B cell (primary cell): Measurements from ENCODE around the gene TNFSF12. TPM values are rescaled to one million over a fixed set of nuclear protein-coding genes. Genes with fewer than 3 reads are reported as not detected.
A peak's percentile ranks its signal among the peaks of the same experiment; 100 is the strongest.

Source experiments
- ATAC-seq: fragments of 200-7000 bp; cut with Tn5 transposase; one replicate; pipeline ENCODE4 v1.10.0; 2021; ENCODE audit warnings: low read depth, mild to moderate bottlenecking, moderate number of reproducible peaks, moderate library complexity
- CTCF ChIA-PET: fragments of 350-600 bp; sonication (Branson Sonifier 250); formaldehyde crosslinking; loops from one replicate; lab custom pipeline; 2021; ENCODE audit warnings: antibody characterized with exemption, inconsistent platforms; lab: Charles Lee
- POLR2A ChIA-PET: fragments of 350-600 bp; sonication (Branson Sonifier 250); formaldehyde crosslinking; loops from one replicate; lab custom pipeline; 2021; ENCODE audit warnings: antibody characterized with exemption; lab: Charles Lee
- DNase-seq: peaks from one replicate; pipeline ENCODE4 v3.0.0; 2013
- H2AFZ ChIP-seq: 2 replicates; pipeline ENCODE4 v1.6.1; 2012; ENCODE audit warnings: mild to moderate bottlenecking, low read depth, low read length; ENCODE audit not compliant: insufficient read depth, poor library complexity, severe bottlenecking
- H3K27ac ChIP-seq, 2 donors: 1 replicate in 1 of 2; 2 replicates in 1 of 2; pipeline ENCODE4 v1.5.1; 2012 to 2013; ENCODE audit warnings: low read length in 2 of 2, mild to moderate bottlenecking in 2 of 2, moderate library complexity in 1 of 2
- H3K27me3 ChIP-seq, 4 experiments: fragments of 200-600 bp in 1 of 4; sonication (generic) in 1 of 4; replicated peaks in 1 of 4; 1 replicate in 2 of 4; 2 replicates in 2 of 4; pipeline versions ENCODE4 v1.6.1 to v1.7.0; 2013 to 2016; ENCODE audit warnings: low read length in 3 of 4, mild to moderate bottlenecking in 2 of 4, mixed read lengths in 1 of 4, moderate library complexity in 1 of 4; ENCODE audit not compliant: insufficient read depth in 4 of 4, control insufficient read depth in 3 of 4; ENCODE audit errors: control extremely low read depth in 1 of 4
- H3K36me3 ChIP-seq, 2 experiments: replicated peaks in 1 of 2; 1 replicate in 1 of 2; 2 replicates in 1 of 2; pipeline versions ENCODE4 v1.6.1 to v1.7.1; 2013; ENCODE audit warnings: low read length in 1 of 2; ENCODE audit not compliant: insufficient read depth in 2 of 2, control insufficient read depth in 1 of 2; ENCODE audit errors: control extremely low read depth in 1 of 2, extremely low read depth in 1 of 2
- H3K4me1 ChIP-seq, 2 donors: fragments of 200-600 bp in 1 of 2; sonication (generic) in 1 of 2; 1 replicate in 1 of 2; 2 replicates in 1 of 2; pipeline versions ENCODE4 v1.5.1 to v1.6.1; 2013 to 2017; ENCODE audit warnings: low read length in 2 of 2; ENCODE audit not compliant: control insufficient read depth in 2 of 2, insufficient read depth in 2 of 2
- H3K4me2 ChIP-seq: replicated peaks from 2 replicates; pipeline ENCODE3; 2012; ENCODE audit warnings: mild to moderate bottlenecking, low read depth, low read length; ENCODE audit not compliant: poor library complexity, severe bottlenecking
- H3K4me3 ChIP-seq, 5 experiments: fragments of 200-600 bp in 1 of 5; sonication (generic) in 1 of 5; 1 replicate in 3 of 5; 2 replicates in 2 of 5; pipeline versions ENCODE4 v1.5.1 to v1.7.0; 2011 to 2016; ENCODE audit warnings: low read length in 4 of 5, mild to moderate bottlenecking in 4 of 5, low read depth in 2 of 5, control low read depth in 1 of 5, moderate library complexity in 1 of 5; ENCODE audit not compliant: insufficient read depth in 1 of 5; ENCODE audit errors: control extremely low read depth in 1 of 5, extremely low read depth in 1 of 5
- H3K79me2 ChIP-seq: fragments of 200-600 bp; sonication (generic); one replicate; pipeline ENCODE4 v1.6.0; 2016; ENCODE audit warnings: low read length; ENCODE audit not compliant: control insufficient read depth, insufficient read depth
- H3K9ac ChIP-seq: fragments of 200-600 bp; sonication (generic); 2 replicates; pipeline ENCODE4 v1.6.1; 2017; ENCODE audit warnings: mild to moderate bottlenecking, low read length, moderate library complexity
- H3K9me3 ChIP-seq, 3 donors: one replicate each; pipeline versions ENCODE4 v1.6.1 to v1.7.1; 2013; ENCODE audit warnings: low read length in 2 of 3; ENCODE audit not compliant: control insufficient read depth in 2 of 3, insufficient read depth in 1 of 3; ENCODE audit errors: control extremely low read depth in 1 of 3
- H4K20me1 ChIP-seq: 2 replicates; pipeline ENCODE4 v1.6.0; 2012; ENCODE audit warnings: mild to moderate bottlenecking, low read length; ENCODE audit not compliant: insufficient read depth, control insufficient read depth, poor library complexity, severe bottlenecking
- H3K27ac Mint-ChIP-seq: one replicate; pipeline ENCODE4 v1.8.0; 2021; ENCODE audit warnings: mixed read lengths
- H3K27me3 Mint-ChIP-seq: one replicate; pipeline ENCODE4 v1.8.0; 2021; ENCODE audit warnings: mixed read lengths
- H3K4me1 Mint-ChIP-seq: one replicate; pipeline ENCODE4 v1.8.0; 2021; ENCODE audit warnings: mixed read lengths
- H3K4me3 Mint-ChIP-seq: one replicate; pipeline ENCODE4 v1.8.0; 2021; ENCODE audit warnings: mixed read lengths
- H3K9me3 Mint-ChIP-seq: one replicate; pipeline ENCODE4 v1.8.0; 2022; ENCODE audit warnings: mixed read lengths; ENCODE audit not compliant: insufficient read depth
- CTCF ChIP-seq: fragments of 200-600 bp; IDR thresholded peaks from one replicate; pipeline ENCODE4 v1.8.0; 2022; ENCODE audit warnings: antibody characterized with exemption, mild to moderate bottlenecking
- EZH2 ChIP-seq: IDR thresholded peaks from 2 replicates; pipeline ENCODE4 v1.6.1; 2012; ENCODE audit warnings: borderline replicate concordance, low read depth, mild to moderate bottlenecking, moderate library complexity, low read length; ENCODE audit not compliant: insufficient read depth, poor library complexity, severe bottlenecking
- WGBS: methylation state at CpG from one replicate; pipeline ENCODE4 v1.1.5; 2013; ENCODE audit warnings: missing lambda C conversion rate; ENCODE audit not compliant: insufficient coverage; 5-methylcytosine and 5-hydroxymethylcytosine counted together
- intact Hi-C: fragments of 100-400 bp; cut with micrococcal nuclease; formaldehyde crosslinking; loops from one replicate; pipeline ENCODE4 v1.10.0; 2022
- polyA plus RNA-seq: library from polyadenylated mRNA; depleted of rRNA; stranded (reverse); fragments of >200 nt; gene quantifications from 2 replicates; pipeline ENCODE4 v1.2.3, GENCODE V29; 2012
- total RNA-seq, 2 donors: library from RNA; stranded (reverse); fragments of 120-200 nt in 1 of 2; gene quantifications; 1 replicate in 1 of 2; 2 replicates in 1 of 2; pipeline versions ENCODE4 v1.2.3 to v1.2.4, GENCODE V29; 2013 to 2022

The TNFSF12 gene
- total and polyA plus RNA-seq, 2 donors (not counting 1 experiment from before 2014, with no cell fraction given), result 40.6 to 53.4 TPM

- Histone ChIP-seq H2AFZ (peak overlapping the region; percentile 81), H3K9ac (peak overlapping the region; percentile 97), H3K9me3 (no peaks in the 10 kb centered on the region), H3K4me3 (peak overlapping the region; percentile 63 to 95 (median 81)), H3K4me1 (peaks cover 41 to 60% of the 10 kb centered on the region in 2 donors), H4K20me1 (peaks cover 17% of the 10 kb centered on the region), H3K79me2 (peaks cover 57% of the 10 kb centered on the region), H3K27ac (peak overlapping the region; percentile 73 to 97), H3K4me2 (peak overlapping the region; percentile 96), H3K27me3 (no peaks in the 10 kb centered on the region), H3K36me3 (peaks cover 2 to 36% of the 10 kb centered on the region in 2 experiments)
- no peaks in the 10 kb centered on the region for H3K27me3 Mint-ChIP-seq
- intact Hi-C loops, result loop anchor here (5.0 kb wide), 1 partner anchor 325 kb away; the partner anchor contains the start of gene PHF23
- H3K4me1 Mint-ChIP-seq, result peaks cover 48% of the 10 kb centered on the region
- 2% methylated on average over 25 of the region's 28 CpGs for WGBS
- no peaks in the 10 kb centered on the region for H3K9me3 Mint-ChIP-seq
- no peak for TF ChIP-seq CTCF
- no peak for TF ChIP-seq EZH2
- H3K27ac Mint-ChIP-seq, result peak overlapping the region; percentile 91
- peak overlapping the region; percentile 89 for H3K4me3 Mint-ChIP-seq
- CTCF ChIA-PET, result interaction anchor here (2.4 to 25.0 kb wide), 7 partner anchors 15 to 206 kb away, joined by 21 to 666 read pairs (median 42); partner anchors contain the start of genes CD68, MPDU1, SOX15 and TMEM95
- POLR2A ChIA-PET, result interaction anchor here (0.8 to 2.7 kb wide), 6 partner anchors 9 to 281 kb away, joined by 3 to 13 read pairs (median 6); partner anchors contain the start of genes CD68, MPDU1, POLR2A and SLC2A4
- DNase-seq (no peak), ATAC-seq (no peak)
Measured at GRCh38 chr17:7562208-7562605, 13.3 kb downstream of the TNFSF12 start.
